Embryonic facial prominence (tissue), 1 donor: ENCODE data around the gene RSPO4.

Experiments used
- DNase-seq: peaks from one replicate; pipeline ENCODE4 v3.0.0-alpha.2; 2016; ENCODE audit errors: extremely low spot score

RSPO4 gene

DNA sequence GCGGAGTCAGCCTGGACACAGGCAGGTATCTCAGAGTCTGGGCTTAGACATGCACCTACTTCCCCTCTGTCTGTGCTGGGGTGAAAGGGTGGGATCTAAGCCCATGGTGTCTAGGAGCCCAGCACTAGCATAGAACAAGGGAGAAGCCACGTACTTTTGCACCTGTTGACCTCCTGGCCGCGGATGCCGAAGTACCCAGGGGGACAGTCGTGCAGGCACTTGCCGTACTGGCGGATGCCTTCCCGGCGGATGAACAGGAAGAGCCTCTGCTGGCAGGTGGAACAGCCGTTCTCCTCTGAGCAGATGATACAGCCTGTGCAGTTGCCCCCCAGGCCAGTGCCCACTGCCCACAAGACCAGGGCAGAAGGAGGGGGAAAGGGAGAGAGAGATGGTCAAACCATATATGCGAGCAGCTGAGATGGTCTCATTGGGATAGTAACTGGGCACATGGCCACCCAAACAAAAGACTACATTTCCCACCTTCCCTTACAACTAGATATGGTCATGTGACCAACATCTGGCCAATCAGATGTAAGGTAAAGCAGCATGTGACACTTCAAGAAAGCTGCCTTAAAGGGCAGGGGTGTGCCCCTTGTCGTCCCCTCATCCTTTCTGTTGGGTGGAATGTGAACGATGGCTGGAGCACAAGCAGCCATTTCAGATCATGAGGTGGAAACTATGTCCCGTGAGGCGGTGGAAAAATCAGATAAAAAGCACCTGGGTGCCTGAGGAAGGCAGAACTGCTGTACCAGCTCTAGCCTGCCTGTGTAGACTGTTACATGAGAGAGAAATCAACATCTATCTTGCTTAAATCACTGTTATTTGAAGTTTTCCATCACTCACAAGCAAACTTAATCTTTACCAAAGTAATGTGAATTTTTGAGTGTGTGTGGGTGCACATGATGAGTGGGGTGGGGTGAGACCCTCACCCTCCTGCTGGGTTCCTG is 34.0 kb downstream of the RSPO4 start:
- DNase-seq, result no peak

DNA sequence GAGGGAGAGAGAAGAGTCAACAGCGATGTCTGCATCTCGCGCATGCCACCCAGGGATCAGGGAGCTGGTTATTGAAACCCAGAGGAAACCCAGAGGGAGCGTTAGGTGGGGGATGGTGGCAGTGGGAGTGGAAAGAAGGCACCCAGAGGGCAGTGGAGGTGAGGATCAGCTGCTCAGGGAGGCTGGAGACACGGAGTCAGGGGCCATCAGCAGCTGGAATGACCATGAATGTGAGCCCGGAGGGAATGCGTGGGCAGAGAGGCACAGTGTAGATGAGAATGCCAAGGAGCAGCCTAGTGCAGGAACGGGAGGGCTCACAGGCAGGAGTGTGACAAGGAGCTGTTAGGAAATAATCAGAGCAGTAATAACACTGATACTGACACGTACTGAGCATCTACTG is 36.2 kb downstream of the RSPO4 start:
- no peak for DNase-seq

DNA sequence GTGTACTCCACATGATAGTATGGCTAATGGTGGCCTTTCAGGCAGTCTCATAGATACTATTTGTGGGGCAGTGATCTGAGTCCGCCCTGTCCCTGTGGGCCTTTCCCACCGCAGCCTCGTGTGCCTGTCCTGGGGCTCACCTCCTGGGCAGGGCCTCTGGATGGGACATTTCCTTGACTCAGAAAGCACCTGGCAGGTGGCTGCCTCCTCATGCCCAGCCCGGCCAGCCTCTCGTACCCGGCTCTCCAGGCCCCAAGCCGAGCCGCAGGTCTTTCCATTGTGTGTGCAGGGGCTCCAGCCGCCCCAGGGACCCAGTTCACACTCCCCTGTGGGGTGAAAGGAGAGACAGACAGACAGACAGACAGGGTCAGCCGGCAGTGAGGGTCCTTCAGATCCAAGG is 38.3 kb downstream of the RSPO4 start:
- DNase-seq, result no peak

DNA sequence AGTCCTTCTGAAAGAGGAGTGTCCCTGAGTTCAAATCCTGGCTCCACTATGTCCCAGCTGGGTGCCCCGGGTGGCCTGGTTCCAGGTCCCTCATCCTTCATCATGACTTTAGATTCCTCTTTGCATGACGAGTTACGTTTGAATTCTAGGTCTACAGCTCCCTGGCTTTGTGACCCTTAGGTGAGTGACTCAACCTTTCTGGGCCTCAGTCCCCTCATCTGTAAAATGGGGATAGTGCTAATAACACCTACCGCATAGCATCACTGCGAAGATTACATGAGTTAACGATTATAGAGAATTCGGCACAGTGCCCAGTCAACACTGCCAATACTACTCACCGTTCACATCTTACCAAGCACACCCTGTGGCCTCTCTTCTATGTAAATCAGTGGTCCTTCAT is 39.4 kb downstream of the RSPO4 start:
- no peak for DNase-seq

GRCh38 chr20:962223-962622 is 39.9 kb downstream of the RSPO4 start:
- DNase-seq, result no peak

- no peak for DNase-seq
Measured at GRCh38 chr20:961768-962167, 40.3 kb downstream of the RSPO4 start.

DNA sequence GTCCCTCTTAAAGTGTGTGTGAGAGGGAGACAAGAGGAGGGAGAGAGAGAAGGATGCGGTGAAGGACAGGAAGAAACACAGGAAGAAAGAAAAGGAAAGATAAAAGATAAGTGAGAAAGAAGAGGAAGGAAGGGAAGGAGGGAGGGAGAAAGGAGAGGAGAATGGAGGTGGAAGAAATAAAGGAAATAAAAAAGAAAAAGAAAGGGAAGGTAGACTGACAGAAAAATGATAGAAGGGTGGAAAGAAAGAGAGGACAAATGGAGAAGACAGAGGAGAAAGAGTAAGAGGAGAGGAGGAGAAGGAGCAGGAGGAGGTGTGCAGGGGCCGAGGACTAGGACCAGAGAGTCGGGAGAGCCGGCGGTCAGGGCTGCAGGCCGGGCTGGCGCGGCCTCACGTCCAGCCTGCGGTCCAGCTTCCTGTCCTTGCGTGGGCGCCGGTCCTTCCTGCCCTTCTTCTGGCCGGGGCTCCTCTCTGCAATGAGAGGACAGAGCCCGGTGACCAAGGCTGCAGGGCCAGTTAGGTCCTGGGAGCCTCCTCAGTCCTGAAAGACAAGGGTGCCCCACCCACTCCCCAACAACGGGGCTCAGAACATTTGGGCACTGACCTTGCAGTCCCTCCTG is 42.0 kb downstream of the RSPO4 start:
- no peak for DNase-seq

GRCh38 chr20:958936-959815 is 42.9 kb downstream of the RSPO4 start:
- DNase-seq, result no peak

GRCh38 chr20:957544-957943 is 44.6 kb downstream of the RSPO4 start:
- no peak for DNase-seq

DNA sequence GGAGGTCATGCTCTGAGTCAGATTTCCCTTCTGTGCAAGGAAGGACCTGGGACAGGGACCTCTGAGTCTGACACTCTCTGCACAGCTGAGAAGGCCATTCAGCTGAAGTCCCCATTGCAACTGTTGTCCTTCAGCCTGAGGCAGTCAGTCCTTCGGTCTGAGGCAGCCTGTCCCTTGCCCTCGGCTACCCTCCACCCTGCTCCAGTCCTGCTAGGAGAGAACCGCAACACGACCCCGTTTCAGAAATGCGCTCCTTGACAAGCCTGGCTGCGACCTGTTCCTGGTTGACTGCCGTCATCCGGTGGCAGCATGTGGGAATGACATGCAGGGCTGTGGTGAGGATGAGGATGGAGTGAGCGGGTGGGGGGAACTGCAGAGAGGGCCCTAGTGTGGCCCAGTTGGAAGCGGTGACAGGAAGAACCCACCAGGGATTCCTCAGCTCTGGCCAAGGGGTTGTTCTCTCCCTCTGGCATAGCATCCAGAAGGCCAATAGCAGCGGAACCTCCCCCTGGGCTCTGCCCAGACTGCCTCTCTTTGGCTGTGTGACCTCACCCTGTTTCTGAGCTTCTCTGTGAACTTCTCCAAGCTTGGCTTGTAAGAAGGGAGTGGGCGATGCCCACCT is 45.7 kb downstream of the RSPO4 start:
- DNase-seq, result peak; percentile 39

DNA sequence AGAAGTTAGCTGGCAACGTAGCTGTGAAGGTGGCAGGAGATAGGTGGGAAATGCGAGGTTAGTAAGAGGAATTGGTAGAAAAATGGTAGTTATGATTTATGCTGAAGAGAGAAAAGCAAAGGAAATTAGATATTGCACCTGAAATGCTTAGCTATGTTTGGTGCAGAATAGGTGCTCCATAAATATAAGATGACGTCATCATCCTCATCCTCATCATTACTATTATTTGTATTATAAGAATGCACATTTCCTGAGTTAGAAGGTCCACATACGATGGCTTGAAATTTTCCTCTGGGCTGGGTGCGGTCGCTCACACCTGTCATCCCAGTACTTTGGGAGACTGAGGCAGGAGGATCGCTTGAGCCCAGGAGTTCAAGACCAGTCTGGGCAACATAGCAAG is 46.5 kb downstream of the RSPO4 start:
- no peak for DNase-seq

DNA sequence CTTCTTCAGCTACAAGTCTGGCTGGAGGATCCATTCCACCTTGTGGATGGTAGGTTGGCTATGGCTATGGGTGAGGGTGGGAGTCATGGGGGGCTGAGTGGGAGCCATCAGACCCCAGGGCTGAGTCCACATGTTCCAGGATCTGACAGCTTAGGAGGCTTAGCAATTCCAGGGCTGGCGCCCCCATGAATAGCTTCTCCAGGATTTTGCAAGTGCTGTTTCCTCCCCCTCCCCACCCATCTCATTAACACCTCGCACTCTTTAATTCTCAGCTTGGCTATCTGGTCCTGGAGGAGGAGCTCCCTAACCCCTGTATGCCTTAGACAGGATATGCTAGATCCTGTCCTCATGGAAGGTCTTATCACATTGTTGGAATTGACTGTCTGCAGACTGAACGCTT is 47.0 kb downstream of the RSPO4 start:
- DNase-seq, result no peak

GRCh38 chr20:953742-954141 is 48.4 kb downstream of the RSPO4 start:
- no peak for DNase-seq

DNA sequence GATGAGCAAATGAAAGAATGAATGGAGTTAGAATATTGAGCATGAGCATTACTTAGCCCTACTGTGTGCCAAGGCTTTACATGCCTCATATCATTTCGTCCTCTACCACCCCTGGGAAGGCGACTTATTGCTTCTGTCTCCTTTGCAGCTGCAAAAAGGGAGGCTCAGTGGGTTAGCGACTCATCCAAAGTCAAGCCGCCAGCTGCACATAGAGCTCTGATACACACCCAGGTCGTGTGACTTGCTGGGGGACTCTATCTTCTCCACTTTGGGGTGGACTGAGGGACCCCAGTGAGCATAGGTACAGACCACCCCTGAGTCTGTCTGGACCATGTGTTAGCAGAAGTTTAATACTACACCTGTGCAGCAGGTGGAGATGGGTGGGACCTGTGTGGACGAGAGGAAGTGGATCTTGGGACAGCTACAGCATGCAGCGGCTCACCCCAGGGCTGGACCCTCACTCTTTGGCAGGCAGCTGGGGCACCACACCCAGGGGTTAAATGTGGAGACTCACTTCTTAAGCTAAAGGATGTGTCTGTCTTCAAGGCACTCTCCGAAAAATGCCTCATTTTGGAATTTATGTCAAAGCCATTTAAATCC is 49.8 kb downstream of the RSPO4 start:
- DNase-seq, result no peak

DNA sequence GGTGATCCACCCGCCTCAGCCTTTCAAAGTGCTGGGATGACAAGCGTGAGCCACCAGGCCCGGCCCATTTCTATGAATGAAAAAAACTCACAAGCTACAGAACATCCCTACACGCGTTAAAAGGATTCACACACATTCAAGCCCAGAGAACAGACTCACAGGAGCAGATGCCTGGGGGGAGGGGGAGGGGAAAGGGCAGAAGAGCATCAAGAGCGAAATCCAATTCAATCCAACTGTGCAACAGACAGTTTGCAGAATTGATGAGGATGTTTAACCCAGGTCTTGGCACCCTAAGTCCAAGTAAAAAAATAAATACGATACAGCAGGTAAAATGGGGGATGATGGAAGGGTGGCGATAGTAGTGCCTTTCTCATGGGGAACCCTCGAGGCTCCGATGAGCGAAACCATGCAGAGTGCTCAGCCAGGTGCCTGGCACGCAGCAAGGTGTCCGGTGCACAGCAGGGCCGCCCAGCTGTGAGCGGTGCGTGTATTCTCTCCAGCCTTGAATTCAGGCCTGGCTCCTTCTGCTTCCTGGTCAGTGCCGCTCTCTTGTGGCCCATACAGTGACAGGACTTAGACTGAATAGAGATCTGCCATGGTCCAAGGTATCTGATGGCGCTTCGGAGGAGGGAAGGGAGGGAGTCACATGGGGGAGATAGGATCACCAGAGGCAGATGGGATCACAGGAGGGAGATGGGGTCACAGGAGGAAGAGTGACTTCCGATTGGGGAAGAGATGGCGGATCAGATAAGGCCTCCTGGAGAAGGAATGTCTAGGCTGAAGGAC is 50.5 kb downstream of the RSPO4 start:
- DNase-seq, result no peak

- no peak for DNase-seq
Measured at GRCh38 chr20:949717-950116, 52.4 kb downstream of the RSPO4 start.

- no peak for DNase-seq
Measured at GRCh38 chr20:946826-947225, 55.3 kb downstream of the RSPO4 start.

- DNase-seq, result no peak
Measured at GRCh38 chr20:945841-946240, 56.3 kb downstream of the RSPO4 start.

DNA sequence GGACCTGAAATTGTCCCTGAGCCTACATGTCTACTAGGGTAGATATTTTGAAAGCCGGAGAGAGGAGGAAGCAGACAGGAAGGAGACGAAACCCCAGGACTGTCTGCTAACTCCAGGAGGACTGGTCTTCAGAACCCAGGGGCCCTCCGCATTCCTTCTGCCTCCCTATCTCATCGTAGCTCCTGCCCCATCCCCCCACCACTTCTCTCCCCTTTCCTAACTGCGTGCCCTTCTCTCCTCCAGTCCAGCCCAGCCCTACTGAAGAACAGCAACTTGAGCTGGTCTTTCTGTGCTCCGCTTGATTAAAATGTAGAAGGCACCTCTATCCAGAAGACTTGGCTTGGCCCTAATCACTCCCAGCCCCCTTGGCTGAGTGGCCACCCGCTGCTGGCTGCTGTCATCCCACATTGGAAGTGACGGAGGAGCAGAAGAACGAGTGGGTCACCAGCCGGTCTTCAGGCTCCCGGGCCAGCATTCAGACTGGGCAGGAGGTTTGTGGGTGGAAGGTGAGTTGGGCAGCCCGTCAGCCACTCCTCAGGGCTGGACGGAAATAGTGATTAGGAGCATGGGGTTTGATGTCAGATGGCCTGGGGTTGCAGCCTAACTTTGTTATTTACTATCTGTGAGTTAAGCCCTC is 57.2 kb downstream of the RSPO4 start:
- DNase-seq, result no peak

DNA sequence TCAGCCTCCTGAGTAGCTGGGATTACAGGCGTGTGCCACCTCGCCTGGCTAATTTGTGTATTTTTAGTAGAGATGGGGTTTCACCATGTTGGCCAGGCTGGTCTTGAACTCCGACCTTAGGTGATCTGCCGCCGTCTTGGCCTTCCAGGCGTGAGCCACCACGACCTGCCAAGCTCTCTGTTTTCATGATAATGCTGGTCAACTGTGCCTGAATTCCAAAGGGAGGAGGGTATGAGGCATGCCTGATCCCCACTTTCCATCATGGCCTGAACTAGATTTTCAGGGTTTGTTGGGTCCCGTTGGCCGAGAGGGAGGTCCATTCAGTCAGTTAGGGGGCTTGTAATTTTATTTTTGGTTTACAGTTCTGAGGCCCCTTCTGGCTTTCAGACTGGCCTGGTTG is 58.0 kb downstream of the RSPO4 start:
- DNase-seq, result no peak
